HepG2 (cell line): ENCODE results near the gene NKX6-2. TPM values are rescaled to one million over a fixed set of nuclear protein-coding genes. Genes with fewer than 3 reads are reported as not detected.

ENCODE experiments used
- ATAC-seq: fragments of 200-7000 bp; cut with Tn5 transposase; 3 replicates; pipeline ENCODE4 v1.9.1; 2020; ENCODE audit warnings: mild to moderate bottlenecking, moderate library complexity
- BruUV-seq: library from RNA; stranded (reverse); fragments of 400-500 nt; replicated peaks from 2 replicates; lab custom pipeline; 2021; lab: Mats Ljungman, UMichigan
- CTCF ChIA-PET: fragments of 300-600 bp; formaldehyde crosslinking; extraction: SDS; loops from one replicate; lab custom pipeline; 2021; ENCODE audit warnings: low total read pairs, inconsistent platforms, low intra/inter-chr PET ratio; lab: Yijun Ruan, JAX
- POLR2A ChIA-PET: fragments of 350-600 bp; sonication (Branson Sonifier 250); formaldehyde crosslinking; loops from one replicate; lab custom pipeline; 2020; ENCODE audit warnings: antibody characterized with exemption, inconsistent platforms; lab: Yijun Ruan, JAX
- DNase-seq: peaks from one replicate; pipeline ENCODE4 v3.0.0-alpha.2; 2015; ENCODE audit warnings: low spot score
- FAIRE-seq: peaks from 3 replicates; lab custom pipeline; 2011; peaks lifted over from hg19 to GRCh38; lab: Jason Lieb, UNC
- H2AFZ ChIP-seq: one replicate; pipeline ENCODE4 v1.6.1; 2011; ENCODE audit warnings: low read length, inconsistent platforms
- H3K27ac ChIP-seq: fragments of 300-600 bp; 3 replicates; pipeline ENCODE4 v1.8.0; 2011; ENCODE audit warnings: mixed run types, mild to moderate bottlenecking, mixed read lengths, low read length, inconsistent platforms; ENCODE audit not compliant: insufficient read depth; ENCODE audit errors: extremely low read length
- H3K27me3 ChIP-seq, 2 experiments: fragments of 200-600 bp in 1 of 2; 2 replicates in 1 of 2; 3 replicates in 1 of 2; pipeline versions ENCODE4 v1.6.0 to v1.8.0; 2011; ENCODE audit warnings: low read length in 2 of 2, mild to moderate bottlenecking in 2 of 2, moderate library complexity in 2 of 2, inconsistent platforms in 1 of 2; ENCODE audit not compliant: insufficient read depth in 2 of 2, control insufficient read depth in 1 of 2
- H3K36me3 ChIP-seq, 2 experiments: fragments of 200-600 bp in 1 of 2; replicated peaks in 1 of 2; 2 replicates in 1 of 2; 3 replicates in 1 of 2; pipeline versions ENCODE4 v1.5.1 to v1.8.0; 2011; ENCODE audit warnings: low read length in 2 of 2, inconsistent platforms in 1 of 2; ENCODE audit not compliant: insufficient read depth in 2 of 2, control insufficient read depth in 1 of 2
- H3K4me1 ChIP-seq: 2 replicates; pipeline ENCODE4 v1.5.1; 2012; ENCODE audit warnings: low read length, inconsistent platforms; ENCODE audit not compliant: insufficient read depth
- H3K4me2 ChIP-seq: 2 replicates; pipeline ENCODE4 v1.6.0; 2011; ENCODE audit warnings: low read depth, low read length, inconsistent platforms
- H3K4me3 ChIP-seq, 3 experiments: fragments of 200-600 bp in 1 of 3; sonication (generic), shearing (Covaris generic) in 1 of 3; replicated peaks in 1 of 3; 2 replicates each; pipeline ENCODE4 v1.5.1; 2011 to 2016; ENCODE audit warnings: low read length in 3 of 3, inconsistent platforms in 2 of 3, low read depth in 2 of 3, mild to moderate bottlenecking in 2 of 3, control low read depth in 1 of 3, mixed read lengths in 1 of 3; ENCODE audit not compliant: insufficient read depth in 1 of 3
- H3K79me2 ChIP-seq: one replicate; pipeline ENCODE4 v1.6.1; 2011; ENCODE audit warnings: low read length, inconsistent platforms; ENCODE audit not compliant: insufficient read depth
- H3K9ac ChIP-seq: 2 replicates; pipeline ENCODE4 v1.6.0; 2011; ENCODE audit warnings: mild to moderate bottlenecking, low read depth, low read length, inconsistent platforms; ENCODE audit not compliant: insufficient read depth
- H3K9me3 ChIP-seq: 2 replicates; pipeline ENCODE4 v1.5.1; 2012; ENCODE audit warnings: mild to moderate bottlenecking, low read length
- H4K20me1 ChIP-seq: 2 replicates; pipeline ENCODE4 v1.6.0; 2011; ENCODE audit warnings: inconsistent platforms, mild to moderate bottlenecking, low read length, moderate library complexity; ENCODE audit not compliant: insufficient read depth
- CCDC6 ChIP-seq: sonication (generic); formaldehyde crosslinking; IDR thresholded peaks from 2 replicates; pipeline ENCODE4 v1.8.1; 2022; ENCODE audit warnings: mild to moderate bottlenecking, missing genetic modification reagents, moderate library complexity
- CEBPB ChIP-seq: IDR thresholded peaks from 2 replicates; pipeline ENCODE4 v1.6.1; 2011; ENCODE audit warnings: low read depth, low read length, improper control_type of control experiment, borderline replicate concordance
- FOXM1 ChIP-seq: sonication (generic); formaldehyde crosslinking; IDR thresholded peaks from 2 replicates; pipeline ENCODE4 v1.5.0; 2020; ENCODE audit warnings: missing genetic modification reagents
- GATAD2A ChIP-seq: IDR thresholded peaks from 2 replicates; pipeline ENCODE4 v1.6.1; 2016
- HOXD1 ChIP-seq: sonication (generic); formaldehyde crosslinking; IDR thresholded peaks from 2 replicates; pipeline ENCODE4 v1.5.0; 2020; ENCODE audit warnings: missing genetic modification reagents
- MAF1 ChIP-seq: sonication (generic); formaldehyde crosslinking; IDR thresholded peaks from 2 replicates; pipeline ENCODE4 v1.5.0; 2020; ENCODE audit warnings: missing genetic modification reagents, borderline replicate concordance
- MAFK ChIP-seq, 2 experiments: IDR thresholded peaks in 1 of 2; conservative IDR thresholded peaks in 1 of 2; 2 replicates each; pipeline ENCODE4 v1.6.1; 2011; ENCODE audit warnings: improper control_type of control experiment in 2 of 2, low read length in 2 of 2
- RCOR2 ChIP-seq: IDR thresholded peaks from 2 replicates; pipeline ENCODE4 v1.6.1; 2016; ENCODE audit warnings: missing biosample characterization, missing genetic modification reagents
- RNF219 ChIP-seq: sonication (generic); formaldehyde crosslinking; IDR thresholded peaks from 2 replicates; pipeline ENCODE4 v1.5.0; 2020; ENCODE audit warnings: mild to moderate bottlenecking, missing genetic modification reagents
- STAT5B ChIP-seq: sonication (generic); formaldehyde crosslinking; IDR thresholded peaks from 2 replicates; pipeline ENCODE4 v1.4.0; 2020; ENCODE audit warnings: missing genetic modification reagents
- TAF1 ChIP-seq: sonication (generic); formaldehyde crosslinking; IDR thresholded peaks from 2 replicates; pipeline ENCODE4 v1.4.0; 2020; ENCODE audit warnings: missing genetic modification reagents
- THAP8 ChIP-seq: sonication (generic); formaldehyde crosslinking; IDR thresholded peaks from 2 replicates; pipeline ENCODE4 v1.5.1; 2020; ENCODE audit warnings: missing genetic modification reagents, mild to moderate bottlenecking, borderline replicate concordance
- TRAFD1 ChIP-seq: sonication (generic); formaldehyde crosslinking; IDR thresholded peaks from 2 replicates; pipeline ENCODE4 v1.5.1; 2020; ENCODE audit warnings: missing genetic modification reagents, mild to moderate bottlenecking, borderline replicate concordance
- TRIM22 ChIP-seq: fragments of 450-650 bp; IDR thresholded peaks from 2 replicates; pipeline ENCODE4 v1.6.1; 2017
- YEATS2 ChIP-seq: sonication (generic); formaldehyde crosslinking; IDR thresholded peaks from 2 replicates; pipeline ENCODE4 v1.4.0; 2020; ENCODE audit warnings: missing genetic modification reagents, borderline replicate concordance
- ZNF33A ChIP-seq: sonication (generic); formaldehyde crosslinking; IDR thresholded peaks from 2 replicates; pipeline ENCODE4 v1.5.1; 2020; ENCODE audit warnings: missing genetic modification reagents, mild to moderate bottlenecking, moderate library complexity, borderline replicate concordance
- WGBS: methylation state at CpG from one replicate; pipeline ENCODE4 v1.1.6; 2017; ENCODE audit warnings: low lambda C conversion rate; 5-methylcytosine and 5-hydroxymethylcytosine counted together
- in situ Hi-C: cut with HindIII; loops from 2 replicates; pipeline ENCODE4 v1.10.0; 2017; ENCODE audit warnings: low pct_unique_long_range_greater_than_20kb; ENCODE audit not compliant: extremely low pct_ligation_motif_present
- intact Hi-C: fragments of 100-400 bp; cut with micrococcal nuclease; formaldehyde crosslinking; loops from one replicate; pipeline ENCODE4 v1.10.0; 2022; ENCODE audit not compliant: unreplicated experiment
- polyA plus RNA-seq, 8 experiments: library from polyadenylated mRNA; depleted of rRNA in 3 of 8; stranded (reverse) in 7 of 8; unstranded in 1 of 8; fragments of >200 nt; fragmentation: Illumina TruSeq in 4 of 8; extraction: Trizol in 4 of 8; gene quantifications; 2 replicates each; pipeline versions ENCODE4 v1.2.1 to v1.2.3, GENCODE V29; 2011 to 2016; ENCODE audit warnings: low read depth in 4 of 8, missing spikeins in 1 of 8, mixed read lengths in 1 of 8; ENCODE audit not compliant: insufficient read depth in 1 of 8
- total RNA-seq, 5 experiments: library from RNA; depleted of rRNA; stranded (reverse); fragments of >200 nt; fragmentation: Illumina TruSeq; extraction: Trizol; gene quantifications; 2 replicates each; pipeline ENCODE4 v1.2.3, GENCODE V29; 2016; ENCODE audit warnings: low read depth in 1 of 5

NKX6-2 gene
- total and polyA plus RNA-seq, 2 of the 13 experiments (the other 11 are each of a cell fraction or from before 2014, with no cell fraction given), result not detected

- H3K9ac ChIP-seq, result no peak overlapping the region
- no peaks in the 10 kb centered on the region for H3K4me1 ChIP-seq
- H3K4me2 ChIP-seq, result peak overlapping the region; percentile 27; the same call in 1 of the 2 replicates
- in situ Hi-C loops, result no loop called here
- peaks cover 9 to 45% of the 10 kb centered on the region in 2 experiments; a peak in 4 of 5 replicates for H3K27me3 ChIP-seq
- no peak overlapping the region for H3K27ac ChIP-seq
- no peak overlapping the region for H2AFZ ChIP-seq
- POLR2A ChIA-PET, result no interaction called here
- H4K20me1 ChIP-seq, result no peaks in the 10 kb centered on the region
- no peak for FAIRE-seq
- ATAC-seq, result peak; percentile 27
- H3K79me2 ChIP-seq, result no peaks in the 10 kb centered on the region
- H3K36me3 ChIP-seq, result no peaks in the 10 kb centered on the region
- DNase-seq, result no peak
- no TSS peak for BruUV-seq
- intact Hi-C loops, result no loop called here
- 35% methylated on average over 32 of the region's 80 CpGs for WGBS
- H3K9me3 ChIP-seq, result no peaks in the 10 kb centered on the region
- peak overlapping the region in 1 of 3 experiments; percentile 33; a peak in 1 of 6 replicates for H3K4me3 ChIP-seq
- CTCF ChIA-PET, result no interaction called here
- TF ChIP-seq CCDC6 (no peak), RNF219 (CRISPR knock-in tag) (no peak), YEATS2 (CRISPR knock-in tag) (no peak), RCOR2 (CRISPR knock-in tag) (no peak), HOXD1 (CRISPR knock-in tag) (no peak), GATAD2A (CRISPR knock-in tag) (no peak), FOXM1 (CRISPR knock-in tag) (no peak), ZNF33A (no peak), TRAFD1 (CRISPR knock-in tag) (no peak), MAF1 (no peak), STAT5B (CRISPR knock-in tag) (no peak), MAFK (conservative IDR thresholded peaks at IDR 0.05 in 1 of 2, IDR thresholded peaks at IDR 0.05 in 1 of 2; ENCODE audit: low read length in 2 of 2) (no peak), TAF1 (no peak), TRIM22 (no peak), THAP8 (no peak), CEBPB (no peak)
Observed at GRCh38 chr10:132787495-132788179, 1.7 kb upstream of the NKX6-2 start.
